GM19193 (cell line): Measurements from ENCODE around the gene SFMBT1.

Experiments used
- POLR2A ChIP-seq: IDR thresholded peaks from 4 replicates; pipeline ENCODE4 v1.6.1; 2011; ENCODE audit not compliant: insufficient read depth, insufficient read length; ENCODE audit errors: extremely low read depth

The SFMBT1 gene

GRCh38 chr3:53056442-53056841 is 10.6 kb upstream of the SFMBT1 start:
- no peak for TF ChIP-seq POLR2A

- TF ChIP-seq POLR2A: no peak
Observed at GRCh38 chr3:53051929-53052328, 6.1 kb upstream of the SFMBT1 start.

- TF ChIP-seq POLR2A: no peak
Observed at GRCh38 chr3:53049987-53050386, 4.1 kb upstream of the SFMBT1 start.

- TF ChIP-seq POLR2A: no peak
Observed at GRCh38 chr3:53046171-53047170, 598 bp upstream of the SFMBT1 start.

- peak; percentile 21 for TF ChIP-seq POLR2A
Observed at GRCh38 chr3:53044711-53045517, 959 bp downstream of the SFMBT1 start.

GRCh38 chr3:53044371-53044710 is 1.5 kb downstream of the SFMBT1 start:
- no peak for TF ChIP-seq POLR2A

GRCh38 chr3:53043738-53044137 is 2.1 kb downstream of the SFMBT1 start:
- TF ChIP-seq POLR2A: no peak

- TF ChIP-seq POLR2A: no peak
Observed at GRCh38 chr3:53042651-53043050, 3.2 kb downstream of the SFMBT1 start.

GRCh38 chr3:53040351-53040820 is 5.5 kb downstream of the SFMBT1 start:
- TF ChIP-seq POLR2A: no peak

GRCh38 chr3:53039376-53039752 is 6.5 kb downstream of the SFMBT1 start:
- no peak for TF ChIP-seq POLR2A

- no peak for TF ChIP-seq POLR2A
Observed at GRCh38 chr3:53038679-53039375, 7.0 kb downstream of the SFMBT1 start.

- no peak for TF ChIP-seq POLR2A
Observed at GRCh38 chr3:53035825-53036619, 9.9 kb downstream of the SFMBT1 start.

- TF ChIP-seq POLR2A: no peak
Observed at GRCh38 chr3:53032609-53033008, 13.3 kb downstream of the SFMBT1 start.
